IMR-90 (cell line): ENCODE measurements around the gene GPR160. TPM values are rescaled to one million over a fixed set of nuclear protein-coding genes. Genes with fewer than 3 reads are reported as not detected.

Experiments
- ATAC-seq: fragments of 200-7000 bp; cut with Tn5 transposase; 2 replicates; pipeline ENCODE4 v1.9.1; 2020; ENCODE audit warnings: low read depth, mild to moderate bottlenecking, moderate library complexity
- BruUV-seq: library from RNA; stranded (reverse); fragments of 400-500 nt; replicated peaks from 2 replicates; lab custom pipeline; 2021; lab: Mats Ljungman, UMichigan
- CTCF ChIA-PET: fragments of 300-600 bp; formaldehyde crosslinking; extraction: SDS; loops from one replicate; lab custom pipeline; 2021; ENCODE audit warnings: antibody characterized with exemption; lab: Yijun Ruan, JAX
- POLR2A ChIA-PET: fragments of 300-600 bp; sonication (Branson Sonifier 250); formaldehyde crosslinking; loops from one replicate; lab custom pipeline; 2022; ENCODE audit warnings: antibody characterized with exemption; ENCODE audit not compliant: unreplicated experiment; lab: Charles Lee
- DNase-seq: peaks from one replicate; pipeline ENCODE4 v3.0.0; 2013
- H2AFZ ChIP-seq: replicated peaks from 2 replicates; pipeline ENCODE3; 2013; ENCODE audit warnings: low read length, mild to moderate bottlenecking; ENCODE audit not compliant: poor library complexity
- H2AK5ac ChIP-seq: 2 replicates; pipeline ENCODE4 v1.6.1; 2013; ENCODE audit warnings: low read depth, low read length, inconsistent platforms
- H2AK9ac ChIP-seq: replicated peaks from 2 replicates; pipeline ENCODE3; 2013; ENCODE audit warnings: mild to moderate bottlenecking, low read depth, low read length, moderate library complexity; ENCODE audit not compliant: poor library complexity
- H2BK120ac ChIP-seq: 2 replicates; pipeline ENCODE4 v1.6.1; 2013; ENCODE audit warnings: low read depth, low read length, inconsistent platforms
- H2BK15ac ChIP-seq: 3 replicates; pipeline ENCODE4 v1.6.1; 2013; ENCODE audit warnings: low read depth, low read length, inconsistent platforms
- H2BK20ac ChIP-seq: 2 replicates; pipeline ENCODE4 v1.6.1; 2013; ENCODE audit warnings: low read depth, mild to moderate bottlenecking, inconsistent platforms, low read length, moderate library complexity
- H2BK5ac ChIP-seq: 2 replicates; pipeline ENCODE4 v1.6.1; 2013; ENCODE audit warnings: mild to moderate bottlenecking, low read depth, low read length, inconsistent platforms; ENCODE audit not compliant: poor library complexity, severe bottlenecking
- H3K14ac ChIP-seq: replicated peaks from 2 replicates; pipeline ENCODE4 v1.6.1; 2013; ENCODE audit warnings: low read depth, low read length, inconsistent platforms
- H3K18ac ChIP-seq: 2 replicates; pipeline ENCODE4 v1.6.1; 2013; ENCODE audit warnings: low read depth, low read length, control low read depth
- H3K23ac ChIP-seq: 2 replicates; pipeline ENCODE4 v1.6.1; 2013; ENCODE audit warnings: low read depth, low read length, inconsistent platforms
- H3K27ac ChIP-seq: 2 replicates; pipeline ENCODE4 v1.5.1; 2013; ENCODE audit warnings: mild to moderate bottlenecking, control low read depth, low read length; ENCODE audit not compliant: insufficient read depth
- H3K27me3 ChIP-seq: 2 replicates; pipeline ENCODE4 v1.6.1; 2013; ENCODE audit warnings: low read length; ENCODE audit not compliant: control insufficient read depth, insufficient read depth
- H3K36me3 ChIP-seq: 2 replicates; pipeline ENCODE4 v1.6.1; 2013; ENCODE audit warnings: low read length, mixed read lengths; ENCODE audit not compliant: control insufficient read depth, insufficient read depth
- H3K4ac ChIP-seq: 2 replicates; pipeline ENCODE4 v1.6.1; 2013; ENCODE audit warnings: low read depth, low read length, inconsistent platforms
- H3K4me1 ChIP-seq: 2 replicates; pipeline ENCODE4 v1.6.1; 2013; ENCODE audit warnings: low read length, mixed read lengths; ENCODE audit not compliant: control insufficient read depth, insufficient read depth
- H3K4me2 ChIP-seq: 2 replicates; pipeline ENCODE4 v1.6.1; 2013; ENCODE audit warnings: low read depth, mild to moderate bottlenecking, control low read depth, low read length, moderate library complexity
- H3K4me3 ChIP-seq: 2 replicates; pipeline ENCODE4 v1.5.1; 2013; ENCODE audit warnings: low read depth, mild to moderate bottlenecking, control low read depth, low read length, moderate library complexity; ENCODE audit not compliant: insufficient read depth
- H3K56ac ChIP-seq: 2 replicates; pipeline ENCODE4 v1.6.1; 2013; ENCODE audit warnings: low read length, inconsistent platforms; ENCODE audit not compliant: insufficient read depth; ENCODE audit errors: extremely low read depth
- H3K79me1 ChIP-seq, 2 experiments: 2 replicates each; pipeline ENCODE4 v1.6.1; 2013; ENCODE audit warnings: low read length in 2 of 2, inconsistent platforms in 1 of 2, low read depth in 1 of 2
- H3K9ac ChIP-seq: 2 replicates; pipeline ENCODE4 v1.6.1; 2013; ENCODE audit warnings: low read depth, low read length, control low read depth
- H3K9me1 ChIP-seq: 2 replicates; pipeline ENCODE4 v1.6.1; 2013; ENCODE audit warnings: low read length, inconsistent platforms; ENCODE audit not compliant: insufficient read depth
- H3K9me3 ChIP-seq: 2 replicates; pipeline ENCODE4 v1.6.1; 2013; ENCODE audit warnings: low read length; ENCODE audit not compliant: control insufficient read depth, insufficient read depth
- H4K20me1 ChIP-seq: 2 replicates; pipeline ENCODE4 v1.6.1; 2013; ENCODE audit warnings: low read length, inconsistent platforms; ENCODE audit not compliant: insufficient read depth
- H4K5ac ChIP-seq: 2 replicates; pipeline ENCODE4 v1.6.1; 2013; ENCODE audit warnings: mild to moderate bottlenecking, low read depth, low read length, control low read depth
- H4K8ac ChIP-seq, 2 experiments: 2 replicates each; pipeline ENCODE4 v1.6.1; 2013; ENCODE audit warnings: low read depth in 2 of 2, low read length in 2 of 2, control low read depth in 1 of 2, inconsistent platforms in 1 of 2
- H4K91ac ChIP-seq: 2 replicates; pipeline ENCODE4 v1.6.1; 2013; ENCODE audit warnings: low read depth, low read length, inconsistent platforms; ENCODE audit not compliant: insufficient read depth
- BHLHE40 ChIP-seq: fragments of 150-350 bp; IDR thresholded peaks from 2 replicates; pipeline ENCODE4 v1.6.1; 2016; ENCODE audit warnings: mild to moderate bottlenecking, low read depth, low read length
- CHD1 ChIP-seq: IDR thresholded peaks from 2 replicates; pipeline ENCODE4 v1.6.1; 2012; ENCODE audit warnings: low read depth, low read length, improper control_type of control experiment
- CTCF ChIP-seq: conservative IDR thresholded peaks from 2 replicates; pipeline ENCODE4 v1.5.1; 2012; ENCODE audit warnings: mild to moderate bottlenecking, low read depth, low read length, improper control_type of control experiment
- MAZ ChIP-seq: IDR thresholded peaks from 2 replicates; pipeline ENCODE4 v1.6.1; 2012; ENCODE audit warnings: low read depth, mild to moderate bottlenecking, low read length, improper control_type of control experiment, moderate library complexity, borderline replicate concordance
- MXI1 ChIP-seq: IDR thresholded peaks from 2 replicates; pipeline ENCODE4 v1.6.1; 2012; ENCODE audit warnings: low read depth, mild to moderate bottlenecking, low read length, moderate library complexity, borderline replicate concordance
- NFE2L2 ChIP-seq: fragments of 150-350 bp; IDR thresholded peaks from 2 replicates; pipeline ENCODE4 v1.6.1; 2016; ENCODE audit warnings: low read depth, mild to moderate bottlenecking, low read length
- RAD21 ChIP-seq: IDR thresholded peaks from 2 replicates; pipeline ENCODE4 v1.6.1; 2012; ENCODE audit warnings: low read length, improper control_type of control experiment
- RCOR1 ChIP-seq: IDR thresholded peaks from 2 replicates; pipeline ENCODE4 v1.6.1; 2012; ENCODE audit warnings: mild to moderate bottlenecking, low read length, improper control_type of control experiment; ENCODE audit not compliant: insufficient replicate concordance
- WGBS, 2 experiments: methylation state at CpG; one replicate each; pipeline versions ENCODE4 v1.1.5 to v1.1.7; 2013; ENCODE audit warnings: missing lambda C conversion rate in 2 of 2; ENCODE audit not compliant: insufficient read length in 1 of 2; ENCODE audit errors: extremely low coverage in 2 of 2; 5-methylcytosine and 5-hydroxymethylcytosine counted together
- dilution Hi-C: fragments of 300-500 bp; cut with HindIII; formaldehyde crosslinking; loops from one replicate; pipeline ENCODE4 v1.14.3; 2018; ENCODE audit warnings: low sequenced_read_pairs; ENCODE audit not compliant: unreplicated experiment
- in situ Hi-C: fragments of 300-500 bp; cut with MboI; formaldehyde crosslinking; loops from 3 replicates; pipeline ENCODE4 v1.14.3; 2019; ENCODE audit warnings: low sequenced_read_pairs, inconsistent platforms, mixed read lengths
- intact Hi-C: fragments of 100-400 bp; cut with micrococcal nuclease; formaldehyde crosslinking; loops from 2 replicates; pipeline ENCODE4 v1.10.0; 2022
- polyA plus RNA-seq, 3 experiments: library from polyadenylated mRNA; depleted of rRNA; stranded (reverse); fragments of >200 nt; gene quantifications; 2 replicates each; pipeline ENCODE4 v1.2.3, GENCODE V29; 2012; ENCODE audit warnings: low replicate concordance in 1 of 3
- total RNA-seq: library from RNA; depleted of rRNA; stranded (reverse); fragments of >200 nt; gene quantifications from 2 replicates; pipeline ENCODE4 v1.2.3, GENCODE V29; 2012
- TF ChIP-seq, protein P1 (sequence below): fragments of 150-350 bp; IDR thresholded peaks from 2 replicates; pipeline ENCODE4 v1.6.1; 2017; ENCODE audit warnings: mild to moderate bottlenecking, antibody characterized with exemption, low read length, low read depth

GPR160 gene
- total and polyA plus RNA-seq, 2 of the 4 experiments (the other 2 are of a cell fraction): 0.09 to 0.18 TPM

DNA sequence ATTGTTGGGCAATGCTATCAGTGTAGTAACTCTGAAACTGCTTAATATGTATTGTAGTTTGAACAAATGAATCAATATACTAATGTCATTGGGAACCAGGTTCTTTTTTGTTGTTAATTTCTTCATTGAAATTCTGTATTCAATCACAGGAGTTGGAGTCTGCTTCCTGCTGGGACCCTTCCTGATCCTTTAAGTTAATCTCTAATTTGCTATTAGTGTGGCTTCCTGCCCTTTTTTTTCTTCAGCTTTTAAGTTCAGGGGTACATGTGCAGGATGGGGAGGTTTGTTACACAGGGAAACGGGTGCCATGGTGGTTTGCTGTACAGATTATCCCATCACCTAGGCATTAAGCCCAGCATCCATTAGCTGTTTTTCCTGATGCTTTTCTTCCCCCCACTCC, 21.7 kb downstream of the GPR160 start:
- no peak overlapping the region for H2AK5ac ChIP-seq
- H3K4me3 ChIP-seq: no peak overlapping the region
- H3K9ac ChIP-seq: no peak overlapping the region
- ChIA-PET POLR2A (no interaction called here), CTCF (no interaction called here)
- ATAC-seq (no peak), DNase-seq (no peak)
- H4K91ac ChIP-seq: no peak overlapping the region
- H3K4me1 ChIP-seq: no peaks in the 10 kb centered on the region
- H3K14ac ChIP-seq: no peak overlapping the region
- H2BK15ac ChIP-seq: no peak overlapping the region
- H3K56ac ChIP-seq: no peak overlapping the region
- no peak overlapping the region for H4K5ac ChIP-seq
- H3K18ac ChIP-seq: no peak overlapping the region
- no peak overlapping the region for H3K27ac ChIP-seq
- BruUV-seq: no TSS peak
- H4K20me1 ChIP-seq: no peaks in the 10 kb centered on the region
- H3K27me3 ChIP-seq: no peaks in the 10 kb centered on the region
- H3K4ac ChIP-seq: no peak overlapping the region
- no peaks in the 10 kb centered on the region for H3K79me1 ChIP-seq
- H2AK9ac ChIP-seq: no peak overlapping the region
- intact Hi-C loops (no loop called here), in situ Hi-C loops (loop anchor here (10.0 kb wide), 1 partner anchor 195 kb away; the partner anchor contains the start of gene LRRC31), dilution Hi-C loops (no loop called here)
- no peak overlapping the region for H3K4me2 ChIP-seq
- no peaks in the 10 kb centered on the region for H3K36me3 ChIP-seq
- no peak overlapping the region for H4K8ac ChIP-seq
- H3K9me1 ChIP-seq: no peaks in the 10 kb centered on the region
- TF ChIP-seq, protein P1, sequence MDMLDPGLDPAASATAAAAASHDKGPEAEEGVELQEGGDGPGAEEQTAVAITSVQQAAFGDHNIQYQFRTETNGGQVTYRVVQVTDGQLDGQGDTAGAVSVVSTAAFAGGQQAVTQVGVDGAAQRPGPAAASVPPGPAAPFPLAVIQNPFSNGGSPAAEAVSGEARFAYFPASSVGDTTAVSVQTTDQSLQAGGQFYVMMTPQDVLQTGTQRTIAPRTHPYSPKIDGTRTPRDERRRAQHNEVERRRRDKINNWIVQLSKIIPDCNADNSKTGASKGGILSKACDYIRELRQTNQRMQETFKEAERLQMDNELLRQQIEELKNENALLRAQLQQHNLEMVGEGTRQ: no peak
- TF ChIP-seq RAD21 (no peak), RCOR1 (no peak), BHLHE40 (no peak), MXI1 (no peak), CHD1 (no peak), MAZ (no peak), CTCF (no peak), NFE2L2 (no peak)
- H2BK120ac ChIP-seq: no peak overlapping the region
- no CpG with 5 or more reads among the region's 1 CpG for WGBS, 2 experiments
- H2AFZ ChIP-seq: no peak overlapping the region
- H2BK5ac ChIP-seq: no peak overlapping the region
- no peak overlapping the region for H3K23ac ChIP-seq
- H3K9me3 ChIP-seq: no peaks in the 10 kb centered on the region
- H2BK20ac ChIP-seq: no peak overlapping the region
